Stimulated activated effector memory CD8-positive, alpha-beta T cell treated with anti-CD3 and anti-CD28 coated beads, Interleukin-12 subunit alpha, Interleukin-12 subunit beta, amount 100 ng/mL, for 72 hours (primary cell): ENCODE measurements around the gene NUPR2.
"Not testable (repeated sequence)": the region's sequence is repeated elsewhere in the genome, so short reads cannot be mapped to it uniquely, and the experiment has no call there.

Source experiments
- ATAC-seq: fragments of 150-1000 bp; cut with Tn5 transposase; 2 replicates; pipeline ENCODE4 v1.10.0; 2021
- DNase-seq, 2 donors: peaks; one replicate each; pipeline ENCODE4 v3.0.0; 2021 to 2022; ENCODE audit warnings: low spot score in 2 of 2
- H3K27ac Mint-ChIP-seq: one replicate; pipeline ENCODE4 v1.8.0; 2022; ENCODE audit warnings: mild to moderate bottlenecking, mixed read lengths
- H3K36me3 Mint-ChIP-seq: one replicate; pipeline ENCODE4 v1.8.0; 2022; ENCODE audit warnings: mild to moderate bottlenecking, mixed read lengths
- H3K4me1 Mint-ChIP-seq: one replicate; pipeline ENCODE4 v1.8.0; 2022; ENCODE audit warnings: mixed read lengths
- H3K4me3 Mint-ChIP-seq: one replicate; pipeline ENCODE4 v1.8.0; 2022; ENCODE audit warnings: mild to moderate bottlenecking, mixed read lengths
- H3K9me3 Mint-ChIP-seq: one replicate; pipeline ENCODE4 v1.8.0; 2022; ENCODE audit warnings: mixed read lengths

NUPR2 gene

DNA sequence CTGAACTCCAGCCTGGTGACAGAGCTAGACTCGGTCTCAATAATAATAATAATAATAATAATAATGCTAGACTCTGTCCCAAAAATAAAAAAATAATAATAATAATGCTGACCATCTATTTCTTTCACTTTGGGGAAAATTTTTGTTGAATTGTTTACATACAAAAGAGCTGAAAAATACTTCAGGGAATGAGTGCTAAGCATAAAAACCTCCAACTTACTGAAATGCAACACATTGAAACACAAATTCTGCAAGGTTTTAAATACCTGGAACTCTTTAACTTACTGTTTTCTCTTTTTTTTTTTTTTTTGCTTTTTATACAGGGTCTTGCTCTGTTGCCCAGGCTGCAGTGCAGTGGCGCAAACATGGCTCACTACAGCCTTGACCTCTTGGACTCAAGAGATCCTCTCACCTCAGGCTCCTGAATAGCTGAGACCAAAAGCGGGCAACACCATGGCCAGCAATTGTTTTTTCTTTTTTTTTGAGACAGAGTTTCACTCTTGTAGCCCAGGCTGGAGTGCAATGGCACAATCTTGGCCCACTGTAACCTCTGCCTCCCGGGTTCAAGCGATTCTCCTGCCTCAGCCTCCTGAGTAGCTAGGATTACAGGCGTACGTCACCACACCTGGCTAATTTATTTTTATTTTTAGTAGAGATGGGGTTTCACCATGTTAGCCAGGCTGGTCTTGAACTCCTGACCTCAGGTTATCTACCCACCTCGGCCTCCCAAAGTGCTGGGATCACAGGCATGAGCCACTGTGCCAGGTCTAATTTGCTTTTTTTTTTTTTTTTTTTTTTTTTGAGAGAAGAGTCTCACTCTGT lies 17.8 kb downstream of the NUPR2 start:
- not testable (repeated sequence) for ATAC-seq, H3K4me3 Mint-ChIP-seq, H3K27ac Mint-ChIP-seq, DNase-seq, H3K9me3 Mint-ChIP-seq, H3K4me1 Mint-ChIP-seq
- H3K36me3 Mint-ChIP-seq: peaks cover 81% of the 10 kb centered on the region

DNA sequence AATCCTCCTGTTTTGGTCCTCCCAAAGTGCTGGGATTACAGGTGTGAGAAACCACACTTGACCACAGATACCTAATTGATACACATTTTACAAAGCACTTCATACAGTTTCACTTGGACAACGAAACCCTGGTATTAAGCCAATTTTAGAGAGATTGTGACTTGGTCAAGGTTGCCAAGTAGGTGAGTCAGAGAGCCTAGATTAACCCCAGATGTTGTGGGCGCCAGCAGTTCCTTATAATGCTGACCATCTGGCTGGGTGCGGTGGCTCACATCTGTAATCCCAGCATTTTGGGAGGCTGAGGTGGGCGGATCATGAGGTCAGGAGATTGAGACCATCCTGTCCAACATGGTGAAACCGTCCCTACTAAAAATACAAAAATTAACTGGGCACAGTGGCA lies 18.5 kb downstream of the NUPR2 start:
- H3K27ac Mint-ChIP-seq: no peak overlapping the region
- no peak overlapping the region for H3K4me3 Mint-ChIP-seq
- peaks cover 74% of the 10 kb centered on the region for H3K36me3 Mint-ChIP-seq
- no peak for DNase-seq
- no peak for ATAC-seq
- no peaks in the 10 kb centered on the region for H3K9me3 Mint-ChIP-seq
- no peaks in the 10 kb centered on the region for H3K4me1 Mint-ChIP-seq

DNA sequence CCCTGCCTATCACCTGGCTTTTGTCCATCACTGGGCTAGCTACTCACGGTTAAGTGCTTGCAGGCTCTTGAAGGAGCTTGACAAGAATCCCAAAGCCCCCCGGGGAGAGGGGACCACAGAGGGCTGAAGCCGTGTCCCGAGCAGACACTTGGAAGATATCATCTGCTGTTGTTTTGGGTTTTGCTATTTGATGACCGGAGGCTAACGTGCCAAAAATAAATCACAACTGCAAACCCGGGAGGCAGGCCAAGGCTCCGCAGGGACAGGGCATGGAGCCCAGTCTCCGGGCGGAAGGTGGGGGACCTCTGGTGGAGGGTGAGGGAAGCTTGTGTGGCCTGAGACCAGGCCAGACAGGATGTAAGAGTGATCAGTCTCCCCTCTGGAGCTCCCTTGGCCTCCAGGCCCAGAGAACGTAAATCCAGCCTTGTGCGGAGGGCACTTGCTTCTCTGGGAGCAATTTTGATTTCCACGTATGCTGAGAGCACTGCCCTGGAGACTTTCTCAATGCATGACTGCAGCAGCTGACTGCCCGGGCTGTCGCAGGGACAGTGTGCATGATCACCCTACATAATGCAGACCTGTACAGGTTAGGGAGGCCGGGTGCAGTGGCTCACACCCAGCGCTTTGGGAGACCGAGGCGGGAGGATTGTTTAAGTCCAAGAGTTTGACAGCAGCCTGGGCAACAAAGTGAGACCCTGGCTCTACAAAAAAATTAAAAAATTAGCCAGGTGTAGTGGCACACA lies 23.3 kb downstream of the NUPR2 start, which contains the start of gene PHKG1:
PHKG1 (minus strand) TSS at position 164 of the 743 bp plus-strand sequence. CDS start 4,011 bp downstream, outside the sequence.
- Mint-ChIP-seq H3K36me3 (peaks cover 45% of the 10 kb centered on the region), H3K9me3 (no peaks in the 10 kb centered on the region), H3K4me3 (no peak within 1 kb of the TSS), H3K27ac (peak within 1 kb of the TSS; percentile 83), H3K4me1 (no peaks in the 10 kb centered on the region)
- ATAC-seq (peak; percentile 40), DNase-seq (no peak)

DNA sequence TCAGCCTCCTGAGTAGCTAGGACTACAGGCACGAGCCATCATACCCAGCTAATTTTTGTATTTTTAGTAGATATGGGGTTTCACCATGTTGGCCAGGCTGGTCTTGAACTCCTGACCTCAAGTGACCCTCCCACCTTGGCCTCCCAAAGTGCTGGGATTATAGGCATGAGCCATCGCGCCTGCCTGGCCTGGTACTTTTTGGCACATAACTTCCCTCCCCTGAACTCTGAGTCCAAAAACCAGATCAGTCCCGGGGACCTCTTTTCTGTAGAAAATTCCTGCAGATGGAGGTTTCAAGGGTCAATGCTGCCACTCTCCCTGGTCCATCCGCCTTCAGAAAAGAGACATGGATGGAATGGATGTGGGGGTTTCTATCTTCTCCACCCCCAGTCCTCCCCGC lies 23.8 kb downstream of the NUPR2 start:
- H3K9me3 Mint-ChIP-seq, H3K4me1 Mint-ChIP-seq: not testable (repeated sequence)
- H3K27ac Mint-ChIP-seq: peak overlapping the region; percentile 83

DNA sequence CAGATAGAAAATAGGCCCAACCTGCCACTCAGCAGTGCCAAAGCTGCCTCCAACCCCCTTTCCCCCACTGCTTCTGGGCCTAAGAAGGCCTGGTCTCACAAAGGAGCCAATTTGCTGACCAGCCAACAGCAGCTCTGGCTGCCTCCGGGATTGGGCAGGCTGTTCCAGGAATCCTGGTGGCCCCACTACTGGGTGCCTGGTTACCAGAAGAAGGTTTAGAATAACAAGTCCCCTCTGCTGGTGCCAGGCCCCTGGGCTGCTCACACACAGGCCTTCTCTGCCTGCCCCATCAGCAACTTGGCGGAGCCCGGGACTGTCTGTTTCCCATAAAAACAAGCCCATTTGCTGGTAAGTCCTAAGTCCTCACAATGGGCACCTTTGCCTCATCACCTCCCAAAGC lies 24.6 kb downstream of the NUPR2 start:
- H3K4me1 Mint-ChIP-seq: no peaks in the 10 kb centered on the region
- peaks cover 45% of the 10 kb centered on the region for H3K36me3 Mint-ChIP-seq
- no peaks in the 10 kb centered on the region for H3K9me3 Mint-ChIP-seq
- H3K27ac Mint-ChIP-seq: peak overlapping the region; percentile 83
- DNase-seq (no peak), ATAC-seq (peak; percentile 31)
- no peak overlapping the region for H3K4me3 Mint-ChIP-seq

More for the DNA sequence above, 23.8 kb downstream of the NUPR2 start:
- DNase-seq, ATAC-seq, H3K4me3 Mint-ChIP-seq: not testable (repeated sequence)
- peaks cover 45% of the 10 kb centered on the region for H3K36me3 Mint-ChIP-seq

DNA sequence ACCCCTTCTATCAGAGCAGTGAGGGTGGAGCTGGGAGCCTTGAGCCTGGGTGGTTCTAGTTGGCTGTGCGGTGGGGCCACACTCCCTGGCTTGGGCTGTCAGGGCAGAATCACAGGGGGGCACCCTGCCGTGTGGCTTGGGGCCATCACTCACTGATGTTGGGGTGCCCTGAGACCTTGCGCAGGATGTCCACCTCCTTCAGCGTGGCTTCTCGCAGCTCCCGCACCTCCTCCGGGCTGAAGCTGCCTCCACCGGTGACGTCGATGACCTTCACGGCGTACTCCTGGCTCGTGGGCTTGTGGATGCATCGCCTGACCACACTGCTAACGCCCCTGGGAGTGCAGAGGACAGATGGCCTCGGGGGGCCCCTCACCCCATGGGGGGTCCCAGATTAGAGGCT lies 28.8 kb downstream of the NUPR2 start:
- no peaks in the 10 kb centered on the region for H3K4me1 Mint-ChIP-seq
- no peak for ATAC-seq
- H3K9me3 Mint-ChIP-seq: no peaks in the 10 kb centered on the region
- H3K4me3 Mint-ChIP-seq: no peak overlapping the region
- no peak for DNase-seq
- peaks cover 39% of the 10 kb centered on the region for H3K36me3 Mint-ChIP-seq
- no peak overlapping the region for H3K27ac Mint-ChIP-seq

DNA sequence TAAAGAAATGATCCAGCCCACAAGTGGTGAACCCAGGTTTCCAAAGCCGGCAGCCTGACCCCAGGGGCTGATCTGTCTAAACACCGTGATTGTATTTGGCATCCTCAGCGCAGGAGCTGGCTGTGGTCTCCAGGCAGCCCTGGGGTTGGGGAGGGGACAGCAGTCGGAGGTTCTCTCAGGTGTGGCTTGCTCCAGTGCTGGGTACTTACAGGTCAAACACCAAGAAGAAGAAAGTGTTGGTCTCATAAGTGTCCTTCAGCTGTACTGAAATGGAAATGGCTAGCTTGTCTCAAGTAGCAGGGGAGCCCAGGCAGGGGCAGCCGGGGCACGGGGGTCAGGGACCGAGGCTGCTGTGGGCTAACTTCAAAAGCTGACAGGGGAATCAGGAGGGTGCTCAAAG lies 29.5 kb downstream of the NUPR2 start:
- ATAC-seq: no peak
- no peak overlapping the region for H3K4me3 Mint-ChIP-seq
- peaks cover 45% of the 10 kb centered on the region for H3K36me3 Mint-ChIP-seq
- no peak for DNase-seq
- no peak overlapping the region for H3K27ac Mint-ChIP-seq
- H3K4me1 Mint-ChIP-seq: peaks cover 5% of the 10 kb centered on the region
- no peaks in the 10 kb centered on the region for H3K9me3 Mint-ChIP-seq

DNA sequence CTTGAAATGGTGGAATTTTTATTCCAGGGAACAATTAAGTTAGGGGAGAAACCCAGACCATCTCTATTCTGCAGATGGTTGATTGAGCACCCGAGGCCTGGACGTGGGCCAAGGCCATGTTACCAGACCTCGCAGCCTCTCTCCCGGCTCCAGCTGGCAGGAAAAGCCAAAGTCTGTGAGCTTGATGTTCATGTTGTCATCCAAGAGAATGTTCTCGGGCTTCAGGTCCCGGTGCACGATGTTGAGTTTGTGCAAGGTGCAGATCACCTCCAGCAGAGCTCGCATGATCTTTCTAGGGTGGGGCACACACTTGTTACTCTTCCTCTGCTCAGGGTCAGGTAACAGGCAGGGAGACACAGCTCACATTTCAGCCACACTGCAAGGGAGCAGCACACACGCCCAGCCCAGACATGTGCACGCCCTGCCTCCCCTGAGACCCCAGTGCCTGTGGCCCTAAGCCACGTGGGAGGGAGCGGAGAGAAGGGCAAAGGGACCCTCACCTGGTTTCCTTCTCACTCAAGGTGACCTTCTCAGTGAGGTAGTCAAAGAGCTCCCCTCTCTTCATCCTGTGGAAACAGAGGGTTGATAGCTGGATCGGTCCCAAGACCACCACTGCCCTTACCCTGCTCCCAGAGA lies 32.9 kb downstream of the NUPR2 start:
- Mint-ChIP-seq H3K9me3 (no peaks in the 10 kb centered on the region), H3K36me3 (peaks cover 54% of the 10 kb centered on the region), H3K4me1 (peaks cover 5% of the 10 kb centered on the region), H3K27ac (peak overlapping the region; percentile 26), H3K4me3 (no peak overlapping the region)
- no peak for DNase-seq
- no peak for ATAC-seq

DNA sequence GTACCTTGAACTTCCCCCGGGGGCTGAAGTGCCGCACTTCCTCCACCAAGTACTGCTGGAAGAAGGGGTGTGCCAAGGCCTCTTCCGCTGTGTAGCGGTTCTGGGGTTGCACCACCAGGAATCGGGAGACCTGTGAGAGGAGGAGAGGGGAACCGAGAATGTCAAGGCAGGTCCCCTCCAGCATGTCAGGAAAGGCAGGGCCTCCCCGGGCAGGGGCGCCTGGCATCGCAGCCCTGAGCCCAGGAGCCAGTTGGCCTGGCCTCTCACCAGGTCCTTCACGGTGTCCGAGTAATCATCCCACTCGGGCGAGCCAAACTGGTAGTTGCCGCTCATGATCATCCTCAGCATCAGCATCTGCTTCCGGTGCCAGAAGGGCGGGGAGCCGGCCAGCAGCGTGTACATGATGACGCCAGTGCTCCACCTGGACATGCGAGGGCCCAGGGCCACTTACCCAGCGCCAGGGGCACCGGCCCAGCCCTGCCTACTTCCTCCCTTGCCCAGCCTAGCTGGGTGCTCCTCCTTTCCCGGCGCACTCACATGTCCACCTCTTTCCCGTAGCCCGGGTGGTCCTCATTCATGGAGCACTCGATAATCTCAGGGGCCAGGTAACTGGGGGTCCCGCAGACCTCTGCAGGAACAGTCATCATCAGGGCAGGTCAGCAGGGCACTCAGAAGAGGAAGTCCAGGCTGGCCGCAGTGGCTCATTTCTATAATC lies 34.4 kb downstream of the NUPR2 start:
- DNase-seq (no peak), ATAC-seq (no peak)
- Mint-ChIP-seq H3K9me3 (no peaks in the 10 kb centered on the region), H3K36me3 (peaks cover 48% of the 10 kb centered on the region), H3K27ac (peak overlapping the region; percentile 45), H3K4me1 (peaks cover 5% of the 10 kb centered on the region), H3K4me3 (no peak overlapping the region)

DNA sequence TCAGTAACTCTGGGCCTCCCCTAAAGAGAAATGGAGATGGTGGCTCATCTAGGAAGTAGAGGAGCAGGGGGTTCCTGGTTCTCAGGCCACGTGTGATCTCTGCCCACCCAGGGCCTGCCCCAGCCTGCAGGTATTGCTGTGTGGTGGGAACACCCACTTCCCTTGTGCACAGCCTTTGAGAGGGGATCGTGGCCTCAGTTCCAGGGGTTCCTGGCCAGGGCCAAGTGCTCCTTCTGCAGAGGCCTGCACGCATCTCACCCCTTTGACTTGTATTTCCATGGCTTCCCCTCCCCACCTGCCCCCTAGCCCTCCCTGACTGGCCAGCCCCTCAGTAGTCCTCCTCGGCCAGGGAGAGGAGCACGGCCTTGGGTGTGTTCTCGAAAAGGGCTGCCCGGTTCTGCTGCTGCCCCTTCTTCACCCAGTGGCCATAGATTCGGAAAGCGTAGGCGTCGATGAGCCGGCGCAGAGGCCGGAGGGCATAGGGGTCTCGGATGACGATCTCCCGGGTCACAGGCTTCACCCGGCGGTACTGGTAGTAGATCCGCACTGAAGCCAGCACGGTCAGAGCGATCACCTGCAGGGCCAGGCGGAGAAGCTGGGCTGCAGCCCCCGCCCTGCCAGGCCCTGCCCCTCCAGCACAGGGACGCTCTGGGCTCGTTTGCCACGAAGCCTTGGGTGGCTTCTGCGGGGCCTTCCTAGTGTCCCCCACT lies 35.3 kb downstream of the NUPR2 start:
- Mint-ChIP-seq H3K36me3 (peaks cover 51% of the 10 kb centered on the region), H3K27ac (peak overlapping the region; percentile 77)
- H3K4me1 Mint-ChIP-seq, H3K4me3 Mint-ChIP-seq, ATAC-seq, DNase-seq, H3K9me3 Mint-ChIP-seq: not testable (repeated sequence)

DNA sequence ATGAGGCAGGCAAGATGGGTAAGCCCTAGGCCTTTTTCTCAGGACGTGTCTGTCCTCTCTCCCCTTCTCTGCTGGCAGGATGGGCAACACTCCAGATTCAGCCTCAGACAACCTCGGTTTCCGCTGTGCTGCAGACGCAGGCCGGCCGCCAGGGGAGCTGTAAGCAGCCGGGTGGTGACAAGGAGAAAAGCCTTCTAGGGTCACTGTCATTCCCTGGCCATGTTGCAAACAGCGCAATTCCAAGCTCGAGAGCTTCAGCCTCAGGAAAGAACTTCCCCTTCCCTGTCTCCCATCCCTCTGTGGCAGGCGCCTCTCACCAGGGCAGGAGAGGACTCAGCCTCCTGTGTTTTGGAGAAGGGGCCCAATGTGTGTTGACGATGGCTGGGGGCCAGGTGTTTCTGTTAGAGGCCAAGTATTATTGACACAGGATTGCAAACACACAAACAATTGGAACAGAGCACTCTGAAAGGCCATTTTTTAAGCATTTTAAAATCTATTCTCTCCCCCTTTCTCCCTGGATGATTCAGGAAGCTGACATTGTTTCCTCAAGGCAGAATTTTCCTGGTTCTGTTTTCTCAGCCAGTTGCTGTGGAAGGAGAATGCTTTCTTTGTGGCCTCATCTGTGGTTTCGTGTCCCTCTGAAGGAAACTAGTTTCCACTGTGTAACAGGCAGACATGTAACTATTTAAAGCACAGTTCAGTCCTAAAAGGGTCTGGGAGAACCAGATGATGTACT lies 36.6 kb downstream of the NUPR2 start:
- Mint-ChIP-seq H3K4me1 (peaks cover 5% of the 10 kb centered on the region), H3K9me3 (no peaks in the 10 kb centered on the region), H3K4me3 (no peak overlapping the region), H3K27ac (peak overlapping the region; percentile 75), H3K36me3 (peaks cover 61% of the 10 kb centered on the region)
- no peak for DNase-seq
- ATAC-seq: no peak

DNA sequence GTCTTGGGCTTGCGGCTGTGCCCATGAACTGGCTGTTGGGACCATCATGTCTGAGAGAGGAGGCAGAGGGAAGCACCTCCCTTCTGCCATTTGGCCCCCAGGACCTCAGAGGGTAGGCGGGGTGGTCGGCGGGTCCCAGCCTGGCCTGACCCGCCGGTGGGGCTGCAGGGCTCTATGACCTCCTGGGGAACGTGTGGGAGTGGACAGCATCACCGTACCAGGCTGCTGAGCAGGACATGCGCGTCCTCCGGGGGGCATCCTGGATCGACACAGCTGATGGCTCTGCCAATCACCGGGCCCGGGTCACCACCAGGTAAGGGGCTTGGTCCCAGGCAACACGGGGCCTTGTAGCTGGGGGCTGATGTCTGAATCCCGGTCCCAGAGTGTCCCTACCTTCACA lies 38.0 kb downstream of the NUPR2 start:
- Mint-ChIP-seq H3K4me1 (peaks cover 12% of the 10 kb centered on the region), H3K4me3 (no peak overlapping the region), H3K36me3 (peaks cover 75% of the 10 kb centered on the region), H3K27ac (peak overlapping the region; percentile 75), H3K9me3 (no peaks in the 10 kb centered on the region)
- ATAC-seq (no peak), DNase-seq (no peak)

DNA sequence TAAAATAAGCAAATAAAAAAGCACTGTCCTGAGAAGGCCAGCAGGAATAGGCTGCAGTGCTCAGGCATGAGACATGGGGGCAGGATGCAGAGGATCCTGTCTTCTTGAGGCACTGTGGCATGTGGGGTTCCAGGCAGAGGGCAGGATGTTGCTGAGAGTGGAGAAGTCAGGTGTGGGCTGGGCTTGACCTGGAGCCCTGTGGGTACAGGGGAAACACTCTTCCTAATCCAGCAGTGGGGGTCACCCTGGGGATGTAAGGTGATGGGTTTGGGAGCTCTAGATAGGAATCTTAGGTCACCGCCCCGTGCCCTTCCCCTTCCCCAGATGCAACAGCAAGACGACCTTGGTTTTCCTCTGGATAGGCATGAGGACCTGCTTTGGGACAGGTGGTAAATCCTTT lies 38.5 kb downstream of the NUPR2 start:
- Mint-ChIP-seq H3K4me1 (peaks cover 18% of the 10 kb centered on the region), H3K27ac (no peak overlapping the region), H3K36me3 (peaks cover 80% of the 10 kb centered on the region), H3K9me3 (no peaks in the 10 kb centered on the region), H3K4me3 (no peak overlapping the region)
- DNase-seq: no peak
- no peak for ATAC-seq

DNA sequence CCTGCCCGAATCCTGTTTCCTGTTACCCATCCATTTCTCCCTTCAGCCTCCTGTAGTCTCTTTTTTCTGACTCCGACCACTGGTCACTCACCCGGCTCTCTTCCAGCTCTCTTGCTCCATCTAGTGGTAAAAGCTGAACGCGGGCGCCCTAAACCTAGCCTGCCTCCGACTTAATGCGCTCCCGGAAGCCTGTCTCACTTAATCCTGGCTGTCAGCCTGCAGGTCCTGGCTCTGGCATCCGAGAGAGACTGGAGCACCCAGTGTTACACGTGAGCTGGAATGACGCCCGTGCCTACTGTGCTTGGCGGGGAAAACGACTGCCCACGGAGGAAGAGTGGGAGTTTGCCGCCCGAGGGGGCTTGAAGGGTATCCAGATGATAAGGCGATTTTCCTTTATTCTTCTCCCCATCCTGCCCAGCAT lies 41.8 kb downstream of the NUPR2 start:
- H3K4me3 Mint-ChIP-seq: no peak overlapping the region
- no peaks in the 10 kb centered on the region for H3K9me3 Mint-ChIP-seq

More for the DNA sequence above, 41.8 kb downstream of the NUPR2 start:
- ATAC-seq (peak; percentile 87), DNase-seq (peak; percentile 69 to 88)
- Mint-ChIP-seq H3K27ac (peak overlapping the region; percentile 9), H3K36me3 (peaks cover 90% of the 10 kb centered on the region), H3K4me1 (peaks cover 12% of the 10 kb centered on the region)
